ENCODE results near the gene ZFPL1.

GRCh38 chr11:65104628-65105027 lies 20.6 kb downstream of the ZFPL1 start:
- TF ChIP-seq POLR2AphosphoS5 (IDR thresholded peaks at IDR 0.05; ENCODE audit: insufficient read depth, low read depth, low read length), result no peak
- no peak for TF ChIP-seq CTCF (IDR thresholded peaks at IDR 0.05; ENCODE audit: extremely low read depth in 1 of 2, insufficient read depth in 1 of 2, low read depth in 1 of 2, low read length in 2 of 2)
- TF ChIP-seq GATA2 (IDR thresholded peaks at IDR 0.05; ENCODE audit: insufficient read depth, insufficient read length, low read depth, low read length), result no peak
- TF ChIP-seq POLR2A (IDR thresholded peaks at IDR 0.05; ENCODE audit: low read depth, low read length), result no peak
- no peak for TF ChIP-seq MAX (IDR thresholded peaks at IDR 0.05; ENCODE audit: insufficient read depth, insufficient read length)
- TF ChIP-seq EZH2 (IDR thresholded peaks at IDR 0.05; ENCODE audit: borderline replicate concordance, low read depth, low read length, severe bottlenecking), result no peak

All from endothelial cell of umbilical vein (primary cell).